SK-N-SH (cell line): ENCODE data around the gene SHMT2. TPM values are rescaled to one million over a fixed set of nuclear protein-coding genes. Genes with fewer than 3 reads are reported as not detected.

ENCODE experiments used
- CTCF ChIA-PET: fragments of 300-600, 350-600 bp; formaldehyde crosslinking; extraction: SDS; loops from one replicate; lab custom pipeline; 2021; lab: Yijun Ruan, JAX
- POLR2A ChIA-PET: fragments of 350-600 bp; sonication (Branson Sonifier 250); formaldehyde crosslinking; extraction: SDS; loops from one replicate; lab custom pipeline; 2020; ENCODE audit warnings: antibody characterized with exemption, inconsistent platforms; lab: Yijun Ruan, JAX
- DNase-seq: peaks from one replicate; pipeline ENCODE4 v3.0.0; 2012
- H2AFZ ChIP-seq: fragments of 200-600 bp; sonication (generic); 2 replicates; pipeline ENCODE4 v1.8.1; 2016; ENCODE audit warnings: antibody characterized with exemption, mild to moderate bottlenecking, low read depth
- H3F3A ChIP-seq: fragments of 200-600 bp; sonication (generic); replicated peaks from 2 replicates; pipeline ENCODE3; 2016; ENCODE audit warnings: antibody characterized with exemption, mild to moderate bottlenecking; ENCODE audit not compliant: insufficient read depth
- H3K27ac ChIP-seq, 2 experiments: fragments of 200-500 bp in 1 of 2; fragments of 200-600 bp in 1 of 2; sonication (Bioruptor generic) in 1 of 2; sonication (generic), shearing (Covaris generic) in 1 of 2; 2 replicates each; pipeline versions ENCODE4 v1.5.1 to v1.6.1; 2014 to 2016; ENCODE audit warnings: low read depth in 2 of 2, inconsistent platforms in 1 of 2, low read length in 1 of 2, mild to moderate bottlenecking in 1 of 2, mixed read lengths in 1 of 2
- H3K27me3 ChIP-seq: fragments of 200-600 bp; sonication (generic), shearing (Covaris generic); 2 replicates; pipeline ENCODE4 v1.6.1; 2016; ENCODE audit warnings: mixed run types; ENCODE audit not compliant: insufficient read depth
- H3K36me3 ChIP-seq, 2 experiments: fragments of 200-500 bp in 1 of 2; fragments of 200-600 bp in 1 of 2; sonication (Bioruptor generic) in 1 of 2; sonication (generic) in 1 of 2; replicated peaks in 1 of 2; 2 replicates each; pipeline versions ENCODE3 to v1.5.1; 2014 to 2016; ENCODE audit warnings: low read length in 1 of 2, mild to moderate bottlenecking in 1 of 2; ENCODE audit not compliant: insufficient read depth in 2 of 2, control insufficient read depth in 1 of 2
- H3K4me1 ChIP-seq, 2 experiments: fragments of 200-500 bp in 1 of 2; fragments of 200-600 bp in 1 of 2; sonication (Bioruptor generic) in 1 of 2; sonication (generic), shearing (Covaris generic) in 1 of 2; 2 replicates each; pipeline versions ENCODE4 v1.5.1 to v1.6.1; 2014 to 2016; ENCODE audit warnings: low read depth in 1 of 2, low read length in 1 of 2, mixed run types in 1 of 2; ENCODE audit not compliant: insufficient read depth in 2 of 2, control insufficient read depth in 1 of 2
- H3K4me2 ChIP-seq: fragments of 200-600 bp; sonication (generic), shearing (Covaris generic); 2 replicates; pipeline ENCODE4 v1.6.1; 2017; ENCODE audit warnings: mixed run types
- H3K4me3 ChIP-seq, 2 experiments: fragments of 200-500 bp in 1 of 2; fragments of 200-600 bp in 1 of 2; sonication (Bioruptor generic) in 1 of 2; sonication (generic), shearing (Covaris generic) in 1 of 2; 2 replicates each; pipeline versions ENCODE4 v1.5.1 to v1.8.1; 2014 to 2016; ENCODE audit warnings: low read depth in 2 of 2, inconsistent platforms in 1 of 2, low read length in 1 of 2, mild to moderate bottlenecking in 1 of 2, mixed read lengths in 1 of 2, moderate library complexity in 1 of 2
- H3K79me2 ChIP-seq: fragments of 200-600 bp; sonication (generic); 2 replicates; pipeline ENCODE4 v1.8.1; 2017; ENCODE audit warnings: mild to moderate bottlenecking; ENCODE audit not compliant: insufficient read depth
- H3K9ac ChIP-seq: fragments of 200-600 bp; sonication (generic); 2 replicates; pipeline ENCODE4 v1.6.1; 2017; ENCODE audit warnings: mixed run types
- H3K9me2 ChIP-seq: fragments of 200-600 bp; sonication (generic); 2 replicates; pipeline ENCODE4 v1.6.1; 2017; ENCODE audit warnings: mixed run types
- H3K9me3 ChIP-seq: fragments of 200-600 bp; sonication (generic); 2 replicates; pipeline ENCODE4 v1.6.1; 2017; ENCODE audit warnings: mixed run types, mild to moderate bottlenecking, moderate library complexity
- H4K20me1 ChIP-seq: fragments of 200-600 bp; sonication (generic); 2 replicates; pipeline ENCODE4 v1.6.1; 2017; ENCODE audit warnings: mild to moderate bottlenecking, mixed run types; ENCODE audit not compliant: insufficient read depth
- EP300 ChIP-seq, 2 experiments: IDR thresholded peaks; 2 replicates each; pipeline versions ENCODE4 v1.4.0 to v1.6.1; 2012; ENCODE audit warnings: borderline replicate concordance in 1 of 2, low read depth in 1 of 2, low read length in 1 of 2
- FOXM1 ChIP-seq: IDR thresholded peaks from 2 replicates; pipeline ENCODE4 v1.4.0; 2012; ENCODE audit warnings: low read depth, mild to moderate bottlenecking
- JUND ChIP-seq: IDR thresholded peaks from 2 replicates; pipeline ENCODE4 v1.4.0; 2012
- MAX ChIP-seq: IDR thresholded peaks from 2 replicates; pipeline ENCODE4 v1.4.0; 2012; ENCODE audit warnings: low read depth
- MEF2A ChIP-seq: IDR thresholded peaks from 2 replicates; pipeline ENCODE4 v1.4.0; 2012; ENCODE audit warnings: low read depth, borderline replicate concordance
- POLR2AphosphoS5 ChIP-seq: IDR thresholded peaks from 2 replicates; pipeline ENCODE4 v1.6.1; 2012; ENCODE audit warnings: low read depth, low read length
- REST ChIP-seq: IDR thresholded peaks from 2 replicates; pipeline ENCODE4 v1.6.1; 2012; ENCODE audit warnings: mild to moderate bottlenecking, low read depth, low read length, moderate library complexity
- TAF1 ChIP-seq: IDR thresholded peaks from 2 replicates; pipeline ENCODE4 v1.6.1; 2012; ENCODE audit warnings: low read depth, mild to moderate bottlenecking, low read length, moderate library complexity, borderline replicate concordance
- TCF12 ChIP-seq: IDR thresholded peaks from 2 replicates; pipeline ENCODE4 v1.4.0; 2012
- USF1 ChIP-seq: IDR thresholded peaks from 2 replicates; pipeline ENCODE4 v1.4.0; 2012; ENCODE audit warnings: low read depth, borderline replicate concordance
- YY1 ChIP-seq: IDR thresholded peaks from 2 replicates; pipeline ENCODE4 v1.4.0; 2012; ENCODE audit warnings: low read depth, mild to moderate bottlenecking
- WGBS: methylation state at CpG from one replicate; pipeline ENCODE4 v1.1.6; 2017; ENCODE audit warnings: low lambda C conversion rate; 5-methylcytosine and 5-hydroxymethylcytosine counted together
- polyA plus RNA-seq, 3 experiments: library from polyadenylated mRNA; depleted of rRNA; stranded (reverse); fragments of >200 nt; gene quantifications; 2 replicates each; pipeline ENCODE4 v1.2.3, GENCODE V29; 2012
- TF ChIP-seq, protein P1 (sequence below): IDR thresholded peaks from 2 replicates; pipeline ENCODE4 v1.4.0; 2012; ENCODE audit warnings: low read depth, borderline replicate concordance
- TF ChIP-seq, protein P2 (sequence below): fragments of 150-350 bp; IDR thresholded peaks from 2 replicates; pipeline ENCODE4 v1.6.1; 2017; ENCODE audit warnings: antibody characterized with exemption, low read length, low read depth, borderline replicate concordance

The SHMT2 gene
- polyA plus RNA-seq, 1 of the 3 experiments (the other 2 are of a cell fraction) = 204 TPM

DNA sequence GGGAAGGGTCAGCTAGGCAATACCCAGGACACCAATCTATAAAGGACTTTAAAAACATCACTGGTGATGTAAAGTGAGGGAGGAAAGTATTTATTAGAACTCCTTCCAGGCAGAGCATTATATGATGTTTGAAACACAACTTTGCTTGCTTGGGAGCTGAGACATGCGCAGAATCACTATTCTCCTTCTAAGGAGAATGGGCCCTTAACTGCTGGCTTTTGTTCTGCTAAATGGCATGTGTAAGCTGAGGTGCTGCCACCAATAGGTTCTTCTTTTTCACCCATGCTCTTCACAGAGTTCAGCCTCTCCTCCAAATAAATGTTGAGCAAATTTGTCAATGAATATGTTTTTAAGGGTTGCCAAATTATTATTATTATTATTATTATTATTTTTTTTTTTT lies 17.5 kb downstream of the SHMT2 start:
- CTCF ChIA-PET = interaction anchor here (0.9 to 31.5 kb wide), 5 partner anchors 35 to 212 kb away, joined by 3 to 937 read pairs (median 4); partner anchors contain the start of gene NXPH4

More for the DNA sequence above, 17.5 kb downstream of the SHMT2 start:
- WGBS = 100% methylated on average over 1 of the region's 1 CpG
- TF ChIP-seq TAF1 = no peak
- TF ChIP-seq YY1 = no peak
- TF ChIP-seq EP300 (IDR thresholded peaks at IDR 0.05; ENCODE audit: borderline replicate concordance in 1 of 2, low read depth in 1 of 2, low read length in 1 of 2) = no peak
- TF ChIP-seq FOXM1 = no peak
- TF ChIP-seq USF1 = no peak
- TF ChIP-seq MAX = no peak
- TF ChIP-seq JUND = no peak
- TF ChIP-seq TCF12 = no peak
- no peak for TF ChIP-seq MEF2A
- TF ChIP-seq REST = no peak
- TF ChIP-seq, protein P1, sequence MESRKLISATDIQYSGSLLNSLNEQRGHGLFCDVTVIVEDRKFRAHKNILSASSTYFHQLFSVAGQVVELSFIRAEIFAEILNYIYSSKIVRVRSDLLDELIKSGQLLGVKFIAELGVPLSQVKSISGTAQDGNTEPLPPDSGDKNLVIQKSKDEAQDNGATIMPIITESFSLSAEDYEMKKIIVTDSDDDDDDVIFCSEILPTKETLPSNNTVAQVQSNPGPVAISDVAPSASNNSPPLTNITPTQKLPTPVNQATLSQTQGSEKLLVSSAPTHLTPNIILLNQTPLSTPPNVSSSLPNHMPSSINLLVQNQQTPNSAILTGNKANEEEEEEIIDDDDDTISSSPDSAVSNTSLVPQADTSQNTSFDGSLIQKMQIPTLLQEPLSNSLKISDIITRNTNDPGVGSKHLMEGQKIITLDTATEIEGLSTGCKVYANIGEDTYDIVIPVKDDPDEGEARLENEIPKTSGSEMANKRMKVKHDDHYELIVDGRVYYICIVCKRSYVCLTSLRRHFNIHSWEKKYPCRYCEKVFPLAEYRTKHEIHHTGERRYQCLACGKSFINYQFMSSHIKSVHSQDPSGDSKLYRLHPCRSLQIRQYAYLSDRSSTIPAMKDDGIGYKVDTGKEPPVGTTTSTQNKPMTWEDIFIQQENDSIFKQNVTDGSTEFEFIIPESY = no peak
- TF ChIP-seq, protein P2, sequence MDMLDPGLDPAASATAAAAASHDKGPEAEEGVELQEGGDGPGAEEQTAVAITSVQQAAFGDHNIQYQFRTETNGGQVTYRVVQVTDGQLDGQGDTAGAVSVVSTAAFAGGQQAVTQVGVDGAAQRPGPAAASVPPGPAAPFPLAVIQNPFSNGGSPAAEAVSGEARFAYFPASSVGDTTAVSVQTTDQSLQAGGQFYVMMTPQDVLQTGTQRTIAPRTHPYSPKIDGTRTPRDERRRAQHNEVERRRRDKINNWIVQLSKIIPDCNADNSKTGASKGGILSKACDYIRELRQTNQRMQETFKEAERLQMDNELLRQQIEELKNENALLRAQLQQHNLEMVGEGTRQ = no peak
- no peak for TF ChIP-seq POLR2AphosphoS5
- TF ChIP-seq, all 33 proteins: peak for 0
- DNase-seq = no peak
- Histone ChIP-seq H3K4me2 (no peak overlapping the region), H3K9me2 (no peaks in the 10 kb centered on the region), H3K27me3 (peaks cover 3% of the 10 kb centered on the region; the same call in 1 of the 2 replicates), H3K36me3 (peaks cover 0 to 3% of the 10 kb centered on the region in 2 experiments), H3K4me1 (peaks cover 8 to 12% of the 10 kb centered on the region in 2 experiments; a peak in 2 of 4 replicates), H3K79me2 (no peaks in the 10 kb centered on the region), H3K4me3 (no peak overlapping the region), H3K9me3 (no peaks in the 10 kb centered on the region), H3K9ac (no peak overlapping the region), H4K20me1 (no peaks in the 10 kb centered on the region), H3F3A (peaks cover 3% of the 10 kb centered on the region), H2AFZ (no peak overlapping the region), H3K27ac (no peak overlapping the region)
- POLR2A ChIA-PET = no interaction called here
